ENCODE data around the gene WNT3A.

DNA sequence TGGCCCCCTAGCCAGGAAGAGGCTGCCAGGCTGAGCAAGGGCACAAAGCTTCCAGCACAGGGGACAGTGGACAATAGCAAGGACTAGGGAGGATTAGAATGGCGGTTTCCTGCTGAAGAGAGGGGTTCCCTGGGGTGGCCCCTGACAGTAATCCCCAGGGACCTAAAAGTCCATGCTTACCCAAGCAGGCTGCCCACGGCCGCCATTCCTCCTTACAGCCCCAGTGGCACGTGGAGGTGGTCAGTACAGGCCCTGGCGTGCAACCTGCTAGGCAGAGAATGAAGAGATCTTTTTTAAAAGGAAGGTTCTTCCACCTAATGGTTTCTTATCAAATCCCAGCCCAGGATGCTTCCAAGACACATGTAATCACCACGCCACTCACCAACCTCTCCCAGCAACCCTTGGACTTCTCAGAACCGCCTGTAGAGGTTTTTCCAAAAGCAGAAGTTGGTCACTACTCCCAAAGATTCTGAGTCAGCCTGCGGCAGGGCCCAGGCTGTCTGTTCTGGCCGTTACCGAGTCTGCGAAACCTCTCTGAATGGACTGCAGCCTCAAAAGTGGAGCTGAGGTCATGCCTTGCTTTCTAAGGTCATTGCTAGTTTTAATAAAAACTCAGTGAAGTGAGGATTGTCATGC lies 101.4 kb downstream of the WNT3A start:
- TF ChIP-seq POLR2A (IDR thresholded peaks at IDR 0.05; ENCODE audit: low read depth, low read length): no peak
- no peak for TF ChIP-seq TAF1 (IDR thresholded peaks at IDR 0.05; ENCODE audit: low read depth, low read length)
- no peak for TF ChIP-seq POLR2AphosphoS5 (IDR thresholded peaks at IDR 0.05; ENCODE audit: low read depth, low read length)
- TF ChIP-seq SPI1 (IDR thresholded peaks at IDR 0.05; ENCODE audit: low read depth, low read length): no peak
- TF ChIP-seq PAX5 (IDR thresholded peaks at IDR 0.05; ENCODE audit: insufficient read depth, low read length, severe bottlenecking): no peak
- no peak for TF ChIP-seq POU2F2 (IDR thresholded peaks at IDR 0.05; ENCODE audit: low read depth, low read length)

Measured in GM12891 (cell line).